ENCODE results near the gene CACNA2D2.

GRCh38 chr3:50493623-50494022, 9.8 kb downstream of the CACNA2D2 start:
- TF ChIP-seq CTCF (IDR thresholded peaks at IDR 0.05) (no peak), SIN3A (IDR thresholded peaks at IDR 0.05; ENCODE audit: borderline replicate concordance, insufficient read depth, low read depth, low read length) (no peak), REST (IDR thresholded peaks at IDR 0.05; ENCODE audit: insufficient read depth in 1 of 2, low read depth in 2 of 2, low read length in 1 of 2) (no peak), POLR2AphosphoS5 (IDR thresholded peaks at IDR 0.05; ENCODE audit: low read depth, low read length) (no peak)
